ENCODE measurements around the gene CRYBG1.

- no peak for TF ChIP-seq CTCF (conservative IDR thresholded peaks at IDR 0.05 in 1 of 2, IDR thresholded peaks at IDR 0.05 in 1 of 2; ENCODE audit: extremely low read depth in 1 of 2, insufficient read depth in 1 of 2, low read depth in 1 of 2, low read length in 2 of 2)
- TF ChIP-seq EZH2 (IDR thresholded peaks at IDR 0.05; ENCODE audit: borderline replicate concordance, low read length): no peak
These were observed 192.9 kb downstream of the CRYBG1 start for GRCh38 chr6:106553440-106553839.

Measured in mammary epithelial cell (primary cell).